GM12873 (cell line): ENCODE results near the gene FAM20C.

Source experiments
- CTCF ChIP-seq: IDR thresholded peaks from 2 replicates; pipeline ENCODE4 v1.5.1; 2012; ENCODE audit warnings: low read depth, mild to moderate bottlenecking, moderate library complexity, low read length, control low read depth; ENCODE audit not compliant: insufficient read depth; ENCODE audit errors: missing control alignments

FAM20C gene

GRCh38 chr7:231858-232246 is 39.5 kb downstream of the FAM20C start:
- no peak for TF ChIP-seq CTCF

- TF ChIP-seq CTCF = no peak
These were observed 40.3 kb downstream of the FAM20C start for GRCh38 chr7:232410-233248.

- TF ChIP-seq CTCF = no peak
These were observed 41.1 kb downstream of the FAM20C start for GRCh38 chr7:233249-234035.

- TF ChIP-seq CTCF = no peak
These were observed 41.8 kb downstream of the FAM20C start for GRCh38 chr7:234051-234707.

- TF ChIP-seq CTCF = no peak
These were observed 42.6 kb downstream of the FAM20C start for GRCh38 chr7:234708-235553.

GRCh38 chr7:235576-236395 is 43.4 kb downstream of the FAM20C start:
- no peak for TF ChIP-seq CTCF
